Endothelial cell of umbilical vein (primary cell): Measurements from ENCODE around the gene RABGAP1.

Experiments
- EZH2 ChIP-seq: IDR thresholded peaks from 2 replicates; pipeline ENCODE4 v1.6.1; 2012; ENCODE audit warnings: borderline replicate concordance, low read depth, mild to moderate bottlenecking, moderate library complexity, low read length, inconsistent platforms; ENCODE audit not compliant: severe bottlenecking
- POLR2A ChIP-seq: IDR thresholded peaks from 2 replicates; pipeline ENCODE4 v1.6.1; 2012; ENCODE audit warnings: low read depth, mild to moderate bottlenecking, control low read depth, low read length
- POLR2AphosphoS5 ChIP-seq: IDR thresholded peaks from 2 replicates; pipeline ENCODE4 v1.6.1; 2012; ENCODE audit warnings: low read depth, mild to moderate bottlenecking, control low read depth, low read length, moderate library complexity; ENCODE audit not compliant: insufficient read depth
- TF ChIP-seq, protein P1 (sequence below), 2 donors: IDR thresholded peaks; 1 replicate in 1 of 2; 2 replicates in 1 of 2; pipeline ENCODE4 v1.5.1; 2011; ENCODE audit warnings: low read length in 2 of 2, mild to moderate bottlenecking in 2 of 2, moderate library complexity in 2 of 2, control low read depth in 1 of 2, inconsistent platforms in 1 of 2, low read depth in 1 of 2; ENCODE audit not compliant: insufficient read depth in 1 of 2; ENCODE audit errors: extremely low read depth in 1 of 2
- TF ChIP-seq, protein P2 (sequence below): IDR thresholded peaks from 2 replicates; pipeline ENCODE4 v1.6.1; 2011; ENCODE audit not compliant: insufficient read depth, insufficient read length

- TF ChIP-seq, protein P1, sequence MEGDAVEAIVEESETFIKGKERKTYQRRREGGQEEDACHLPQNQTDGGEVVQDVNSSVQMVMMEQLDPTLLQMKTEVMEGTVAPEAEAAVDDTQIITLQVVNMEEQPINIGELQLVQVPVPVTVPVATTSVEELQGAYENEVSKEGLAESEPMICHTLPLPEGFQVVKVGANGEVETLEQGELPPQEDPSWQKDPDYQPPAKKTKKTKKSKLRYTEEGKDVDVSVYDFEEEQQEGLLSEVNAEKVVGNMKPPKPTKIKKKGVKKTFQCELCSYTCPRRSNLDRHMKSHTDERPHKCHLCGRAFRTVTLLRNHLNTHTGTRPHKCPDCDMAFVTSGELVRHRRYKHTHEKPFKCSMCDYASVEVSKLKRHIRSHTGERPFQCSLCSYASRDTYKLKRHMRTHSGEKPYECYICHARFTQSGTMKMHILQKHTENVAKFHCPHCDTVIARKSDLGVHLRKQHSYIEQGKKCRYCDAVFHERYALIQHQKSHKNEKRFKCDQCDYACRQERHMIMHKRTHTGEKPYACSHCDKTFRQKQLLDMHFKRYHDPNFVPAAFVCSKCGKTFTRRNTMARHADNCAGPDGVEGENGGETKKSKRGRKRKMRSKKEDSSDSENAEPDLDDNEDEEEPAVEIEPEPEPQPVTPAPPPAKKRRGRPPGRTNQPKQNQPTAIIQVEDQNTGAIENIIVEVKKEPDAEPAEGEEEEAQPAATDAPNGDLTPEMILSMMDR (IDR thresholded peaks at IDR 0.05; ENCODE audit: extremely low read depth in 1 of 2, insufficient read depth in 1 of 2, low read depth in 1 of 2, low read length in 2 of 2) = no peak
- TF ChIP-seq POLR2AphosphoS5 (no peak), POLR2A (no peak), EZH2 (no peak)
- TF ChIP-seq, protein P2, sequence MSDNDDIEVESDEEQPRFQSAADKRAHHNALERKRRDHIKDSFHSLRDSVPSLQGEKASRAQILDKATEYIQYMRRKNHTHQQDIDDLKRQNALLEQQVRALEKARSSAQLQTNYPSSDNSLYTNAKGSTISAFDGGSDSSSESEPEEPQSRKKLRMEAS = no peak
Measured at GRCh38 chr9:123003466-123003865, 62.6 kb downstream of the RABGAP1 start.
